Stimulated activated CD4-positive, alpha-beta T cell treated with anti-CD3 and anti-CD28 coated beads, Interleukin-2, amount 100 ng/mL, for 24 hours (primary cell): Measurements from ENCODE around the gene IGF2R.
A peak's percentile ranks its signal among the peaks of the same experiment; 100 is the strongest.
"Not testable (repeated sequence)": the region's sequence is repeated elsewhere in the genome, so short reads cannot be mapped to it uniquely, and the experiment has no call there.

Experiments used
- DNase-seq, 2 donors: peaks; one replicate each; pipeline ENCODE4 v3.0.0-alpha.2; 2020

Gene IGF2R

GRCh38 chr6:159952289-159953005, 16.4 kb upstream of the IGF2R start:
- no peak for DNase-seq

- no peak for DNase-seq
Observed at GRCh38 chr6:159953091-159953601, 15.7 kb upstream of the IGF2R start.

GRCh38 chr6:159955945-159956361, 12.9 kb upstream of the IGF2R start:
- DNase-seq, result no peak

DNA sequence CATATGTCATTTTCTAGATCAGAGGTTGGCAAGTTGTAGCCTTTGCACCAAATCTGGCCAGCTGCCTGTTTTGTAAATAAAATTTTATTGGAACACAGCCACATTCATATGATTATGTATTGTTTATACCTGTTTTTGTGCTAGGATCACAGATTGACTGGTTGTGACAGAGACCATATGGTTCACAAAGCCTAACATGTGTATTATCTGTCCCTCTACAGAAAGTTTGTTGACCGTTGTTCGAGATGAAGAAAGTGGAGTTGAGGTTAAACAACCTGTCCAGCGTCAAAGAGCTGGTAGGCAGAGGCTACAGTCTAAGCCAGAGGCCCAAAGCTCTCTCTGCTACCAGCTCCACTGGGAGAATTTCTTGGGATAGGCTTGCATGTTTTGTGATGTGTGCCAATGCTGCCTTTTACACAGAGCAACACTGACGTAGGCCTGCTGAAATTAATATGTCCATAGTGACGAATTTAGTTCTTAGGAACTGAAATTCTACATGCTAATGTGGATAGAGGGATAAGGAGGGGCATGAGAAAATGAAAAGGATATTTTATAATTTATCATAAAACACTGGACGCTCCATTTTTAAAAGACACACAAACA, 11.7 kb upstream of the IGF2R start:
- no peak for DNase-seq

DNA sequence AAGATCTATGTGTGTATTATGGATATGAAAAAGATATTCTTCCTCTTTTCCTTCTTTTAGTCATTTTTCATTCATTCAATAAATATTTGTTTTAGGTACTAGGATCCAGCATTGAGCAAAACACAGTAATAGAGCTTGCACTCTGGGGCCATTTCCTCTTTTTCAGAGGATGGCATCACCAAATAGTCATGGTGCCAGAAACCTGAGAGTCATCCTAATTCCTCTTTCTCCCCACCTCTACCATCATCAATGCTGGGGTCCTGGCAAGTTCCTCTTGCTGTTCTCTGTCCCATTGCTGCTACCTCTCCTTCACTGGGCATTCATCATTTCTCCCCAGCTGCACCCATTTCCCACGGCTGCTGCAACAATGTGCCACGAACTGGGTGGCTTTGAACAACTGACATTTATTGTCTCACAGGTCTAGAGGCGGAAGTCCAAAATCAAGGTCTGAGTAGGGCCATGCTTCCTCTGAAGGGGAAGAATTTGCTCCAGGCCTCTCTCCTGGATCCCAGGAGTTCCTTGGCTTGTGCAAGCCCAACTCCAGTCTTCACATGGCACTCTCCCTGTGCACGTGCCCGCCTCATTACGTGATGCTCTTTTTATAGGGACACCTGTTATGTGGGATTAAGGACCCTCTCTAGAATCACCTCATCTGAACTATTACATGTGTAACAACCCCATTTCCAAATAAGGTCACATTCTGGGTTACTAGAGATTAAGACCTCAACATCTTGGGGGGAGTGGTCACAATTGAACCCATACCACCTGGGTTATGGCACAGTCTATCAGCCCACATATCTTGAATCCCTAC, 9.5 kb upstream of the IGF2R start:
- no peak for DNase-seq

- no peak for DNase-seq
Observed at GRCh38 chr6:159959976-159960384, 8.9 kb upstream of the IGF2R start.

GRCh38 chr6:159960485-159960884, 8.4 kb upstream of the IGF2R start:
- no peak for DNase-seq

- no peak for DNase-seq
Observed at GRCh38 chr6:159961528-159961927, 7.4 kb upstream of the IGF2R start.

DNA sequence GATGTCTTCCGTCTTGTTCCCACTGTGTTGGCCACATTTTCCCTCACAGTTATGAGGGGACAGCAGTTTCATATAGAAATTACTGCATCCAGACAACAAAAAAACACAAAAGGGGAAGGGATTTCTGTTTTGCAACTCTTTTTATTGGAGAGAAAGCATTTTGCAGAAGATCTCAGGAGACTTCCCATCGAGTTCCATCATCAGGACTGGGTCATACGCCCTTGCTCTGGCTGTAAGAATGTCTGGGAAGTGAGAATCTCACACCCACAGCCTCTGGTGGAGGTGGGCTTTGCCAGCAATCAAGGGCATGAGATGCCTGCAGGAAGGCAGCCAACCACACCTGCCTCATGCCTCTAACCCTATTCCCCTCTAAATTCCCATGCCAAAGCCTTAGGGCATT, 5.8 kb upstream of the IGF2R start:
- DNase-seq, result no peak

- no peak for DNase-seq
Observed at GRCh38 chr6:159964046-159964445, 4.8 kb upstream of the IGF2R start.

GRCh38 chr6:159966339-159966738, 2.5 kb upstream of the IGF2R start:
- DNase-seq, result no peak

DNA sequence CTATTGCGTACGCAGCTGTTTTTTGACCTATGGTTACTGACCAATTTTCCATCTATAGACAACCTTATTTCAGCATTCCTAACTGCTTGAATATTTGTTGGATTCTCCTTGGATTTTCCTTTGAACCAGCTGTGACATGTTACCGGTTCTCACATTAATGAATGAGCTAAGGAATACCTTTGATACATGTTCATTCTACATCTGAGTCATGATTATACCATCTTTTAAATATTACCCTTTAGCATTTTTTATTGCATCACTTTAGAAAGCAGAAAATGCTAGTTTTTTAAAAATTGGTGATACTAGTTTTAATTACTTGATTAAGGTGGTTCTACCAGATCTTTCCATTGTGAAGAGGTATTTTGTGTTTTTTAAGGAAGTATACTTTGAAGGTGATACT, 1.9 kb upstream of the IGF2R start:
- no peak for DNase-seq

DNA sequence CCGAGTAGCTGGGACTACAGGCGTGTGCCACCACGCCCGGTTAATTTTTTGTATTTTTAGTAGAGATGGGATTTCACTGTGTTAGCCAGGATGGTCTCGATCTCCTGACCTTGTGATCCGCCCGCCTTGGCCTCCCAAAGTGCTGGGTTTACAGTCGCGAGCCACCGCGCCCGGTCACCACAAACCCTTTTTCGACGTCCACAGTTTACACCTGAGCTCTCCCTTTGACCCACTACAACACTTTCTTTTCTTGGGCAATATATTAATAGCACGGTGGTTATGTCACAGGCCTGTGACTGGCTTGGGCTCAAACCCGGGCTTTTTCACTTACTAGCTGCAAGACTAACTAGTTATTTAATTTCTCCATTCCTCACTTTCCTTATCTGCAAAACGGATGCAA, 1.3 kb upstream of the IGF2R start:
- DNase-seq, result not testable (repeated sequence)

GRCh38 chr6:159969204-159969912, 476 bp downstream of the IGF2R start:
- DNase-seq, result peak; percentile 42 to 44

DNA sequence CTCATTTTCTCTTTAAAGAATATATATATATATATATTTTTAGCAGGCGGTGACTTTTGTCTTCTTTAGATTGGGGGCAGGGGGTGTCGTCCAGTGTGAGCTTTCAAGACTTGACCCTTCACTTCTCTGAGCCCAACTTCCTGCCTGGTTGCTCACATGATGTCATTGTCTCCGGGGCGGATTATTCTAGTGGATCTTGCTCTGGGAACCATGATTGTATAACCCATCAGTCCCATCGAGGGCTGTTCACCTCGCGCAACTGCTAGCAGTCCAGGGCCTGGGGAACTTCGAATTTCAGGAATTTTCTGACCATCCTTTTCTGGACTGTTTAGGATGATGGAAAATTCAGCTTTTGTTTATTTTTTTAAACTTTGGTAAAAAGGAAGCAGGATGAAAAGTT, 1.0 kb downstream of the IGF2R start:
- peak; percentile 35 for DNase-seq

- no peak for DNase-seq
Observed at GRCh38 chr6:159970659-159971063, 1.8 kb downstream of the IGF2R start.

DNA sequence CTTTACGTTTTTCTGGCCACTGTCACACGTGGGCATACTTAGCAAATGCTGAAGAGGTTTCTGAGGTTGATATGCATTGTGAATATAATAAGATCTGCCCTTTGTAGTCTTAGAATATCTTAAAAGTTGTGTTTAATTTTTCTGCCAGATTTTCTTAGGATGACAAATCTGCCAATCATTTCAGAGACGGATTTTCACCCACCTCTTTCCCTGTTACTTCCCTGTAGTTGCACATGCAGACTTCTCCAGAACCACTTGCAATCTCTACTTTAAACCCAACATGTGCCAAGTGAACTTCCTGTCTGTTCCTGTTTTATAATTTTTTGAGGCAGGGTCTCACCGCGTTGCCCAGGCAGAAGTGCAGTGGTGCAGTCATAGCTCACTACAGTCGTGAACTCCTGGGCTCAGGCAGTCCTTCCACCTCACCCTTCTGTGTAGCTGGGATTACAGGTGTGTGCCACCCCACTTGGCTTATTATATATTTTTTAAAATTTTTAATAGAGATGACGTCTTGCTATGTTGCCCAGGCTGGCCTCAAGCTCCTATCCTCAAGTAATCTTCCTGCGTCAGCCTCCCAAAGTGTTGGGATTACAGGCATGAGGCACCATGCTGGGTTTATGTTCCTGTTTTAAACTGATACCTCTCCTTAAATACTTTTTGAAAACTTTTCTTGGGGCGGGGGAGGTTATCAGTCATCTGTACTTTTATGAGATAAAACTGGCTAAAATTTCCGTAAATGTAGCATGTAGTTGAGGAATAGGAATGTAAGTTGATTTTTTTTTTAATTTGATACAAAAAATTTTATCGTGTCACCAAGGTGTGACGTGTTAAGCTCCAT, 2.7 kb downstream of the IGF2R start:
- DNase-seq, result no peak

GRCh38 chr6:159972506-159973268, 3.8 kb downstream of the IGF2R start:
- no peak for DNase-seq

GRCh38 chr6:159973406-159973805, 4.5 kb downstream of the IGF2R start:
- DNase-seq, result no peak

DNA sequence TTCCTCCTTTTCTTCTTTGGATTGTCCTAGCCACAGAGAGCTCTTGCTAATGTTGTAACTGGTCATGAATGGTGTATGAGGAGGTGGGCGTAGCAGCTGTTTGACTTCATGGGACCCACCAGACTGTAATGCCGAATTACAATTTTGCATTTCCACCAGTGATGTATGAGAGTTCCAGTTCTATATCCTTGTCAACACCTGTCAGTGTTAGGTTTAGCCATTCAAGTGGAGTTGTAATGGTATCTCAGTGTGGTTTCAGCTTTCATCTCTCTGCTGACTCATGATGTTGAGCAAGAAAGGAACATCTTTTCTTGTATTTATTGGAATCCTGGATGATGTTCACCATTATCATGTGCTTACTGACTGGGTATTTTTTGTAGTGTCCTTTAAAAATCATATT, 5.1 kb downstream of the IGF2R start:
- no peak for DNase-seq

DNA sequence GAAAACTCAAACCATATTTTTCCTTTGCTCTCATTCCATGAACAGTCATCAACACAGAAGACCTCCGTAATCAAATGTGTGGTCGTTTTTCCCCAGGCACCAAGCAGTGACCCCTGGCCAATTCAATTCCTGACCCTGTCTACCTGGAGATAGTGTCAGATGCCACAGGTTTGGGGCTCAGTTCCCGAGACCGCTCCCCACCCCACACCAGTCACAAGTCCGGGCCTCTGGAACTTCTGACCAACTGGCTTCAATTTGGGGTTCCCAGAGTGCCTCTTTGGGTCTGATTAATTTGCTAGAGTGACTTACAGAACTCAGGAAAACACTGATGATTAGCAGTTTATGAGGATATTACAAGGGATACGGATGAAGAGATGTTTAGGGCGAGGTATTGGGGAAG, 6.0 kb downstream of the IGF2R start:
- no peak for DNase-seq
